ENCODE data around the gene PCDHGC5. TPM values are rescaled to one million over a fixed set of nuclear protein-coding genes. Genes with fewer than 3 reads are reported as not detected.

Gene PCDHGC5
- total RNA-seq, 1 experiment from 2014 or later, result 2.2 TPM

GRCh38 chr5:141529873-141530272 is 41.0 kb downstream of the PCDHGC5 start:
- no peak for DNase-seq (ENCODE audit: low read depth)

DNA sequence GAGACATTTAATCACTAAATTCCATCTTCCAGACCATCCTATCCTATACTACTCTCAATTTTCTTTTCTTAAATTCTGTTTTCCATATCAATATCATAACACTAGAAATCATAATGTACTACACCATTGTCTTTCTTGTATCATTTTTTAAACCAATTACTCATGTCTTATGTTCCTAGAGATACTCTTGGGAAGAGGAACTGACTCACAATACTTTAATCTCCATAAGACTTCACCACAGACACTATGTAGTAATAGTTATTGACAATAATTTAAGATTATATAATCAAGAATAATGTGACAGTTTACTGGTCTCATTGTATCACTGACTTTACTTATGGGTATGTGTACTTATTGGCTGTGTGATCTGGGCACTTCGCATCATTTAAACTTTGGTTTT is 43.8 kb downstream of the PCDHGC5 start:
- no peak for DNase-seq (ENCODE audit: low read depth)

GRCh38 chr5:141533897-141534296 is 45.0 kb downstream of the PCDHGC5 start:
- DNase-seq (ENCODE audit: low read depth), result no peak

- DNase-seq (ENCODE audit: low read depth), result no peak
Observed at GRCh38 chr5:141534492-141535213, 45.8 kb downstream of the PCDHGC5 start.

Other genes starting within 250 kb of the PCDHGC5 start
- gene PCDHB15, start 243.7 kb upstream of the PCDHGC5 start, total RNA-seq (2014; rRNA removed; shearing (Covaris generic)), result 0.17 TPM in 1 of 2 replicates, not detected in the other
- gene SLC25A2, start 185.0 kb upstream of the PCDHGC5 start, total RNA-seq (2014; rRNA removed; shearing (Covaris generic)), result 0.05 TPM in 1 of 2 replicates, not detected in the other
- gene TAF7, start 168.3 kb upstream of the PCDHGC5 start, total RNA-seq (2014; rRNA removed; shearing (Covaris generic)), result 52.8 and 84.2 TPM in 2 replicates
- 0.71 and 0.89 TPM in 2 replicates for gene PCDHGA1, start 158.6 kb upstream of the PCDHGC5 start, total RNA-seq (2014; rRNA removed; shearing (Covaris generic))
- 0.22 and 0.32 TPM in 2 replicates for gene PCDHGA2, start 150.3 kb upstream of the PCDHGC5 start, total RNA-seq (2014; rRNA removed; shearing (Covaris generic))
- gene PCDHGA3, start 145.3 kb upstream of the PCDHGC5 start, total RNA-seq (2014; rRNA removed; shearing (Covaris generic)), result 0.49 TPM in 1 of 2 replicates, not detected in the other
- 3.3 and 4.9 TPM in 2 replicates for gene PCDHGB1, start 139.0 kb upstream of the PCDHGC5 start, total RNA-seq (2014; rRNA removed; shearing (Covaris generic))
- gene PCDHGA4, start 134.1 kb upstream of the PCDHGC5 start, total RNA-seq (2014; rRNA removed; shearing (Covaris generic)), result 0.17 and 0.91 TPM in 2 replicates
- 0.25 and 0.57 TPM in 2 replicates for gene PCDHGB2, start 129.1 kb upstream of the PCDHGC5 start, total RNA-seq (2014; rRNA removed; shearing (Covaris generic))
- gene PCDHGA5, start 124.9 kb upstream of the PCDHGC5 start, total RNA-seq (2014; rRNA removed; shearing (Covaris generic)), result 0.02 and 0.10 TPM in 2 replicates
- 0.49 and 0.54 TPM in 2 replicates for gene PCDHGB3, start 118.8 kb upstream of the PCDHGC5 start, total RNA-seq (2014; rRNA removed; shearing (Covaris generic))
- 0.07 and 1.1 TPM in 2 replicates for gene PCDHGA6, start 115.2 kb upstream of the PCDHGC5 start, total RNA-seq (2014; rRNA removed; shearing (Covaris generic))
- gene PCDHGA7, start 106.3 kb upstream of the PCDHGC5 start, total RNA-seq (2014; rRNA removed; shearing (Covaris generic)), result 0.17 TPM in 1 of 2 replicates, not detected in the other
- not detected in 2 replicates for gene PCDHGB4, start 101.4 kb upstream of the PCDHGC5 start, total RNA-seq (2014; rRNA removed; shearing (Covaris generic))
- gene PCDHGA8, start 96.4 kb upstream of the PCDHGC5 start, total RNA-seq (2014; rRNA removed; shearing (Covaris generic)), result 0.07 TPM in 1 of 2 replicates, not detected in the other
- gene PCDHGB5, start 91.1 kb upstream of the PCDHGC5 start, total RNA-seq (2014; rRNA removed; shearing (Covaris generic)), result not detected in 2 replicates
- gene PCDHGA9, start 86.3 kb upstream of the PCDHGC5 start, total RNA-seq (2014; rRNA removed; shearing (Covaris generic)), result 0.02 and 0.17 TPM in 2 replicates
- 0.02 TPM in 1 of 2 replicates, not detected in the other for gene PCDHGB6, start 81.1 kb upstream of the PCDHGC5 start, total RNA-seq (2014; rRNA removed; shearing (Covaris generic))
- gene PCDHGA10, start 76.1 kb upstream of the PCDHGC5 start, total RNA-seq (2014; rRNA removed; shearing (Covaris generic)), result 0.71 and 0.89 TPM in 2 replicates
- gene PCDHGB7, start 71.4 kb upstream of the PCDHGC5 start, total RNA-seq (2014; rRNA removed; shearing (Covaris generic)), result 7.1 and 7.7 TPM in 2 replicates
- gene PCDHGA11, start 68.0 kb upstream of the PCDHGC5 start, total RNA-seq (2014; rRNA removed; shearing (Covaris generic)), result 0.05 TPM in 1 of 2 replicates, not detected in the other
- 0.39 TPM in 1 of 2 replicates, not detected in the other for gene PCDHGA12, start 58.6 kb upstream of the PCDHGC5 start, total RNA-seq (2014; rRNA removed; shearing (Covaris generic))
- gene PCDHGC3, start 13.1 kb upstream of the PCDHGC5 start, total RNA-seq (2014; rRNA removed; shearing (Covaris generic)), result 41.3 and 88.4 TPM in 2 replicates
- gene PCDHGC4, start 4.1 kb upstream of the PCDHGC5 start, total RNA-seq (2014; rRNA removed; shearing (Covaris generic)), result 0.25 and 0.69 TPM in 2 replicates
- gene DIAPH1, start 129.9 kb downstream of the PCDHGC5 start, total RNA-seq (2014; rRNA removed; shearing (Covaris generic)), result 32.8 and 77.0 TPM in 2 replicates
- 78.2 and 88.4 TPM in 2 replicates for gene HDAC3, start 147.8 kb downstream of the PCDHGC5 start, total RNA-seq (2014; rRNA removed; shearing (Covaris generic))
- gene RELL2, start 147.9 kb downstream of the PCDHGC5 start, total RNA-seq (2014; rRNA removed; shearing (Covaris generic)), result 8.3 and 9.0 TPM in 2 replicates
- 11.0 and 18.5 TPM in 2 replicates for gene FCHSD1, start 162.3 kb downstream of the PCDHGC5 start, total RNA-seq (2014; rRNA removed; shearing (Covaris generic))
- gene ARAP3, start 193.1 kb downstream of the PCDHGC5 start, total RNA-seq (2014; rRNA removed; shearing (Covaris generic)), result 2.5 and 5.5 TPM in 2 replicates

All from M059J (cell line).